Loucy (cell line): Measurements from ENCODE around the gene MICAL2.

Source experiments
- CTCF ChIP-seq: fragments of 200-600 bp; sonication (generic); conservative IDR thresholded peaks from 2 replicates; pipeline ENCODE4 v1.5.1; 2014; ENCODE audit warnings: mild to moderate bottlenecking, antibody characterized with exemption, low read length
- EZH2phosphoT487 ChIP-seq: fragments of 200-600 bp; IDR thresholded peaks from 2 replicates; pipeline ENCODE4 v1.6.1; 2018; ENCODE audit warnings: antibody characterized with exemption, mild to moderate bottlenecking, moderate library complexity, borderline replicate concordance

- TF ChIP-seq CTCF (no peak), EZH2phosphoT487 (no peak)
Observed at GRCh38 chr11:12137005-12137690, 26.8 kb downstream of the MICAL2 start.
